Nephron (organoid): ENCODE data around the gene TMC2.

Source experiments
- H3K27ac Mint-ChIP-seq, 3 experiments: 2 replicates each; pipeline ENCODE4 v1.8.0; 2020; ENCODE audit warnings: mixed read lengths in 3 of 3, mild to moderate bottlenecking in 2 of 3, moderate library complexity in 1 of 3
- H3K27me3 Mint-ChIP-seq: 2 replicates; pipeline ENCODE4 v1.8.0; 2021; ENCODE audit warnings: low read depth, mild to moderate bottlenecking, moderate library complexity, mixed read lengths
- H3K36me3 Mint-ChIP-seq: 2 replicates; pipeline ENCODE4 v1.8.0; 2020; ENCODE audit warnings: low read depth, mixed read lengths
- H3K4me1 Mint-ChIP-seq: 2 replicates; pipeline ENCODE4 v1.8.0; 2020; ENCODE audit warnings: mixed read lengths
- H3K4me3 Mint-ChIP-seq, 3 experiments: 2 replicates each; pipeline ENCODE4 v1.8.0; 2020; ENCODE audit warnings: mild to moderate bottlenecking in 3 of 3, mixed read lengths in 3 of 3, moderate library complexity in 2 of 3
- H3K9me3 Mint-ChIP-seq: 2 replicates; pipeline ENCODE4 v1.8.0; 2020; ENCODE audit warnings: mixed read lengths
- TF ChIP-seq, protein P1 (sequence below), 3 experiments: fragments of 200-600 bp; sonication (generic); IDR thresholded peaks; one replicate each; pipeline ENCODE4 v1.5.0; 2021; ENCODE audit warnings: antibody characterized with exemption in 3 of 3; ENCODE audit not compliant: unreplicated experiment in 3 of 3

TMC2 gene

DNA sequence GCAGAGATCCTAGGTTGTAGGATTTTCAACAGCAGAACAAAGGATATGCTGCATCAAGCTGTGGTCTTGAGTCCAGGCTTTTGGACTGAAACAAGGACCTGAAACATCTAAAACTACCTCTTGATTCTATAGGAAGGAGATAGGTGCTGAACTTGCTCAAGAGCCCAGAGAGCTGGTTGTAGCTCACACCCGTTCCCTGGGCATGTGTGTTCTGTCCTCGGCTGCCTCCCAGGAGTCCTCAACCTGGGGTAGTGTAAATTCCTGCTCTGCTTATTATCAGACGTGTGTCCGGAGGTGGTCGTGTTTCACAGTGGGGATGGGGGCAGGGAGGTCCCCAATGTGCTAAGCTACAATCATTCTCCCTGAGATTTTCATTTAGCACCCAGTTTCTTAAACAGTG, 120.9 kb downstream of the TMC2 start:
- no peaks in the 10 kb centered on the region for H3K27me3 Mint-ChIP-seq
- H3K36me3 Mint-ChIP-seq: peaks cover 85% of the 10 kb centered on the region
- peaks cover 18% of the 10 kb centered on the region for H3K4me1 Mint-ChIP-seq
- peak overlapping the region in 2 of 3 experiments; percentile 55 to 67 for H3K4me3 Mint-ChIP-seq
- no peaks in the 10 kb centered on the region for H3K9me3 Mint-ChIP-seq
- TF ChIP-seq, protein P1, sequence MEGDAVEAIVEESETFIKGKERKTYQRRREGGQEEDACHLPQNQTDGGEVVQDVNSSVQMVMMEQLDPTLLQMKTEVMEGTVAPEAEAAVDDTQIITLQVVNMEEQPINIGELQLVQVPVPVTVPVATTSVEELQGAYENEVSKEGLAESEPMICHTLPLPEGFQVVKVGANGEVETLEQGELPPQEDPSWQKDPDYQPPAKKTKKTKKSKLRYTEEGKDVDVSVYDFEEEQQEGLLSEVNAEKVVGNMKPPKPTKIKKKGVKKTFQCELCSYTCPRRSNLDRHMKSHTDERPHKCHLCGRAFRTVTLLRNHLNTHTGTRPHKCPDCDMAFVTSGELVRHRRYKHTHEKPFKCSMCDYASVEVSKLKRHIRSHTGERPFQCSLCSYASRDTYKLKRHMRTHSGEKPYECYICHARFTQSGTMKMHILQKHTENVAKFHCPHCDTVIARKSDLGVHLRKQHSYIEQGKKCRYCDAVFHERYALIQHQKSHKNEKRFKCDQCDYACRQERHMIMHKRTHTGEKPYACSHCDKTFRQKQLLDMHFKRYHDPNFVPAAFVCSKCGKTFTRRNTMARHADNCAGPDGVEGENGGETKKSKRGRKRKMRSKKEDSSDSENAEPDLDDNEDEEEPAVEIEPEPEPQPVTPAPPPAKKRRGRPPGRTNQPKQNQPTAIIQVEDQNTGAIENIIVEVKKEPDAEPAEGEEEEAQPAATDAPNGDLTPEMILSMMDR (IDR thresholded peaks at IDR 0.05; ENCODE audit: unreplicated experiment in 3 of 3): no peak
- H3K27ac Mint-ChIP-seq: no peak overlapping the region

DNA sequence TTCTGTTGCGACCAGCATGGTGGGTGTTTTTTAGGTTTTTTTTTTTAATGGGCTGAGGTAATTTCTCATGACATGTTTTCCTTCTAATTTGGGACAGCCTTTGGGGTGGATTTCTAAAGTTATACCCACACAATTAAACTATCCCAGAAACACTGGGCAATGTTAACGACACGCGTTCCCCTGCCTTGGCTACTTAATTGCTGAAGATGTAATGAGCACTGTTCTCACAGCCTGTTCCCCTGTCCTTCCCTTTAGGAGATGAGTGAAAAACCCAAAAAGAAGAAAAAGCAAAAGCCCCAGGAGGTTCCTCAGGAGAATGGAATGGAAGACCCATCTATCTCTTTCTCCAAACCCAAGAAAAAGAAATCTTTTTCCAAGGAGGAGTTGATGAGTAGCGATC, 121.3 kb downstream of the TMC2 start:
- Mint-ChIP-seq H3K4me1 (peaks cover 21% of the 10 kb centered on the region), H3K9me3 (no peaks in the 10 kb centered on the region), H3K4me3 (peak overlapping the region in 1 of 3 experiments; percentile 67), H3K36me3 (peaks cover 87% of the 10 kb centered on the region), H3K27me3 (no peaks in the 10 kb centered on the region), H3K27ac (no peak overlapping the region)
- TF ChIP-seq, protein P1 (IDR thresholded peaks at IDR 0.05; ENCODE audit: unreplicated experiment in 3 of 3): no peak

DNA sequence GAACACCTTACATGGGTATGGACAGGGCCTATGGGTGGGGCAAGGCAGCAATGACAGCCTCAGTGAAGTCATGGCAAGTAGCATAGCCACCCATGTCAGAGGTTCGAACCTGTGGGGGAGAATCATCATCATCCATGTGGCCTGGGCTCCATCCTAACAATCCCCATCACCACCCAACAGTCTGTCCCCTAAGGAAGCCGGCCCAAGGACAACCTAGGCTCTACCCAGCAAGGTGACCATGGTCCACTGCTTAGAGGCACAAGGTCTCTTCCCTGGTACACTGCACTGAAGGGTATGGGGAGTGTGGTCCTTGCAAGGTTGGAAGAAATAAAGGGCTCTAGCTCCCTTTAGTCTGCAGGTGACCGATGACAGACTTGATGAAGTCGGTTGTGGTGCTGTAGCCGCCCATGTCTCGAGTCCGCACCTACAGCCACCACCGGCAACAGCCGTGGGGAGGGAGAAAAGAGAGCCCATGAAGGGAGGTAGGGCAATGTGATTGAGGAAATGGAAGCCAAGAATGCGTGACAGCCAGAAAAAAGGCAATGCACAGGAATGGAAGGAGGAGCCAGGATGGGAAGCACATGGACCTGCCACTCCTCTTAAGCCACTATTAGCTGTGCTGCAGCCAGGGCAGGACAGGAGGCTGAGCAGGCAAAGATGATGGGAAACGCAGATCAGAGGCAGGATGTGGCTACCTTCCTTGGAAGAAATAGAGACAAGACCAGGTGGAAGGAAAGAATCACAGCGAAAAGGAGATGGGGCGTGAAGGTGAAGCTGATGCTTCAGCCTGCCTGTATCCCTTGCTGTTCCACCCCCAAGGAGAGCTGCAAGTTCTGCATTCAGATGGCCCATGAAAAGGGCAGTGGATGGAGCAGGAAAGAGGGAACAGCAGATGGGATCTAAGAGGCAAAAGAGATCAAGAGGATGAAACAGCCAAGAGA, 122.3 kb downstream of the TMC2 start:
- TF ChIP-seq, protein P1 (IDR thresholded peaks at IDR 0.05; ENCODE audit: unreplicated experiment in 3 of 3): no peak
- H3K4me1 Mint-ChIP-seq: peaks cover 21% of the 10 kb centered on the region
- H3K9me3 Mint-ChIP-seq: no peaks in the 10 kb centered on the region

DNA sequence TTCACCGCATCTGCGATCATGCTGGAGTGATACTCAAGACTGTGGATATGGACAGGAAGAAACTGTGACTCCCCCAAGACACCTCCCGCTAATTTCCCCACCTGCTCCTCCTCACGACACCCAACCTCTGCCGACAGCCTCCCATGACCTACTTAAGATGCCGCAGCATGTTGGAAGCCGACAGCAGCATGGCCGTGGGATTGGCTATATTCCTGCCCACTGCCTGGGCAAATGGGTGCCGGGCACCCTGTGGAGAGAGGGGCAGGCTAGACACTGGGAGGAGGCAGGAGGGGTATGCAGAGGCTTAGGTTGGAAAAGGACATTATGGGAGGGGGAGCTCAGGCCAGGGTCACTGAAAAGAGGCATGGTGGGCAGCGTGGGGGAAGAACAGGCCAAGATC, 123.2 kb downstream of the TMC2 start:
- no peaks in the 10 kb centered on the region for H3K9me3 Mint-ChIP-seq
- peaks cover 75% of the 10 kb centered on the region for H3K36me3 Mint-ChIP-seq
- peak overlapping the region in 2 of 3 experiments; percentile 28 to 40 for H3K4me3 Mint-ChIP-seq
- TF ChIP-seq, protein P1 (IDR thresholded peaks at IDR 0.05; ENCODE audit: unreplicated experiment in 3 of 3): no peak
- no peaks in the 10 kb centered on the region for H3K27me3 Mint-ChIP-seq
- no peak overlapping the region for H3K27ac Mint-ChIP-seq
- H3K4me1 Mint-ChIP-seq: peaks cover 20% of the 10 kb centered on the region

More for the DNA sequence above, 122.3 kb downstream of the TMC2 start:
- peaks cover 84% of the 10 kb centered on the region for H3K36me3 Mint-ChIP-seq
- peak overlapping the region; percentile 30 to 71 (median 58) for H3K4me3 Mint-ChIP-seq
- no peak overlapping the region for H3K27ac Mint-ChIP-seq
- H3K27me3 Mint-ChIP-seq: no peaks in the 10 kb centered on the region

DNA sequence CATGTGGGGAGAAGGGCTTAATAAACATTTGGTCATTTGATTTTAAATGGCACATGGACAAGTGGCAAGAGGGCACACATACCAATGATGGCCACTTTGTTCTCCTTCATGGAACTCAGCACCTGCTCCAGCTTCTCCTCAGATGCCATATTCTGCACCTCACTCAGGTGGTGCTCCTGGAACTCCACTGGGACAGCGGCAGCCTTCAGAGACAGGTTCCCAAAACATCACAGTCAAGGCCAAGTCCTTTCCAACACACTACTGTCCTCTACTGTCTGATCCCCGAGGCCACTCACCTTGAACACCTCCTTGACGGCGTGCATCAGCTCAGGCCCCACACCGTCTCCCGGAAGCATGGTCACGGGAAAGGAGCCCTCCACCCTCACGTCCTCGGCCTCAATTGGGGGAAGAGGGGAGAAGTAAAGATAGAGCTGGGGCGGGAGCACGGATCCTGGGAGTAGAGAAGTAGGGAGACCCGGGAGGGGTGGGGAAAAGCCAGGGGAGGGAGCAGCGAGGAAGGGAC, 127.1 kb downstream of the TMC2 start:
- peaks cover 14% of the 10 kb centered on the region for H3K4me1 Mint-ChIP-seq

More for the DNA sequence above, 127.1 kb downstream of the TMC2 start:
- Mint-ChIP-seq H3K36me3 (peaks cover 38% of the 10 kb centered on the region), H3K9me3 (no peaks in the 10 kb centered on the region), H3K27me3 (peaks cover 3% of the 10 kb centered on the region), H3K27ac (peak overlapping the region in 2 of 3 experiments; percentile 39 to 77), H3K4me3 (peak overlapping the region; percentile 85 to 92 (median 88))
- TF ChIP-seq, protein P1 (IDR thresholded peaks at IDR 0.05; ENCODE audit: unreplicated experiment in 3 of 3): no peak
